GM19324 (cell line): ENCODE results near the gene TNFRSF4.
"Not testable (repeated sequence)": the region's sequence is repeated elsewhere in the genome, so short reads cannot be mapped to it uniquely, and the experiment has no call there.

Experiments
- ATAC-seq: cut with Tn5 transposase; IDR thresholded peaks from one replicate; pipeline ENCODE4 v1.9.1; 2021; ENCODE audit warnings: mild to moderate bottlenecking, moderate library complexity; ENCODE audit not compliant: unreplicated experiment, low FRiP score

TNFRSF4 gene

GRCh38 chr1:1185101-1185765 is 28.7 kb downstream of the TNFRSF4 start:
- no peak for ATAC-seq

- ATAC-seq = no peak
Observed at GRCh38 chr1:1183833-1184775, 29.8 kb downstream of the TNFRSF4 start.

- ATAC-seq = no peak
Observed at GRCh38 chr1:1183221-1183747, 30.7 kb downstream of the TNFRSF4 start.

- no peak for ATAC-seq
Observed at GRCh38 chr1:1182491-1183220, 31.3 kb downstream of the TNFRSF4 start.

GRCh38 chr1:1181938-1182410 is 32.0 kb downstream of the TNFRSF4 start:
- no peak for ATAC-seq

GRCh38 chr1:1181129-1181937 is 32.6 kb downstream of the TNFRSF4 start:
- no peak for ATAC-seq

GRCh38 chr1:1179983-1180861 is 33.7 kb downstream of the TNFRSF4 start:
- no peak for ATAC-seq

- no peak for ATAC-seq
Observed at GRCh38 chr1:1179346-1179982, 34.5 kb downstream of the TNFRSF4 start.

GRCh38 chr1:1178794-1179331 is 35.1 kb downstream of the TNFRSF4 start:
- no peak for ATAC-seq

- ATAC-seq = no peak
Observed at GRCh38 chr1:1177452-1178206, 36.3 kb downstream of the TNFRSF4 start.

- no peak for ATAC-seq
Observed at GRCh38 chr1:1176931-1177330, 37.0 kb downstream of the TNFRSF4 start.

GRCh38 chr1:1176063-1176761 is 37.7 kb downstream of the TNFRSF4 start:
- not testable (repeated sequence) for ATAC-seq

GRCh38 chr1:1175221-1176062 is 38.5 kb downstream of the TNFRSF4 start:
- ATAC-seq = no peak

- ATAC-seq = no peak
Observed at GRCh38 chr1:1173793-1174415, 40.0 kb downstream of the TNFRSF4 start, which contains the start of gene TTLL10. Gene TTLL10, plus strand, starts transcription at chr1:1173880. Its CDS starts 5,336 bp downstream, at chr1:1179216.

GRCh38 chr1:1173061-1173792 is 40.7 kb downstream of the TNFRSF4 start:
- no peak for ATAC-seq
